HepG2 (cell line): ENCODE results near the gene SS18L1. TPM values are rescaled to one million over a fixed set of nuclear protein-coding genes. Genes with fewer than 3 reads are reported as not detected.
"Not testable (repeated sequence)": the region's sequence is repeated elsewhere in the genome, so short reads cannot be mapped to it uniquely, and the experiment has no call there.

ENCODE experiments used
- CBX5 ChIP-seq: sonication (generic); formaldehyde crosslinking; IDR thresholded peaks from 2 replicates; pipeline ENCODE4 v1.4.0; 2020; ENCODE audit warnings: missing genetic modification reagents, borderline replicate concordance
- ERF ChIP-seq: IDR thresholded peaks from 2 replicates; pipeline ENCODE4 v1.6.1; 2018; ENCODE audit warnings: missing biosample characterization, missing genetic modification reagents
- KAT8 ChIP-seq: IDR thresholded peaks from 2 replicates; pipeline ENCODE4 v1.6.1; 2016; ENCODE audit warnings: missing genetic modification reagents, missing compliant biosample characterization
- MED1 ChIP-seq: sonication (generic); formaldehyde crosslinking; IDR thresholded peaks from 2 replicates; pipeline ENCODE4 v1.4.0; 2020; ENCODE audit warnings: missing genetic modification reagents
- MIXL1 ChIP-seq: IDR thresholded peaks from 2 replicates; pipeline ENCODE4 v1.6.1; 2016
- POGZ ChIP-seq: sonication (generic); formaldehyde crosslinking; IDR thresholded peaks from 2 replicates; pipeline ENCODE4 v1.4.0; 2020; ENCODE audit warnings: mild to moderate bottlenecking, missing genetic modification reagents
- SALL1 ChIP-seq: sonication (generic); formaldehyde crosslinking; IDR thresholded peaks from 2 replicates; pipeline ENCODE4 v1.8.0; 2022; ENCODE audit warnings: mild to moderate bottlenecking, missing genetic modification reagents
- ZBTB40 ChIP-seq, 2 experiments: fragments of 450-650 bp in 1 of 2; sonication (generic) in 1 of 2; formaldehyde crosslinking in 1 of 2; IDR thresholded peaks; 2 replicates each; pipeline versions ENCODE4 v1.6.1 to v1.8.0; 2016 to 2022; ENCODE audit warnings: antibody characterized with exemption in 1 of 2, mild to moderate bottlenecking in 1 of 2, missing genetic modification reagents in 1 of 2
- ZBTB7B ChIP-seq: sonication (generic); formaldehyde crosslinking; IDR thresholded peaks from 2 replicates; pipeline ENCODE4 v1.4.0; 2020; ENCODE audit warnings: missing genetic modification reagents
- ZNF280D ChIP-seq: sonication (generic); formaldehyde crosslinking; IDR thresholded peaks from 2 replicates; pipeline ENCODE4 v1.5.1; 2020; ENCODE audit warnings: mild to moderate bottlenecking, missing genetic modification reagents
- ZNF3 ChIP-seq: IDR thresholded peaks from 2 replicates; pipeline ENCODE4 v1.7.0; 2017; ENCODE audit warnings: inconsistent platforms
- polyA plus RNA-seq, 8 experiments: library from polyadenylated mRNA; depleted of rRNA in 3 of 8; stranded (reverse) in 7 of 8; unstranded in 1 of 8; fragments of >200 nt; fragmentation: Illumina TruSeq in 4 of 8; extraction: Trizol in 4 of 8; gene quantifications; 2 replicates each; pipeline versions ENCODE4 v1.2.1 to v1.2.3, GENCODE V29; 2011 to 2016; ENCODE audit warnings: low read depth in 4 of 8, missing spikeins in 1 of 8, mixed read lengths in 1 of 8; ENCODE audit not compliant: insufficient read depth in 1 of 8
- total RNA-seq, 5 experiments: library from RNA; depleted of rRNA; stranded (reverse); fragments of >200 nt; fragmentation: Illumina TruSeq; extraction: Trizol; gene quantifications; 2 replicates each; pipeline ENCODE4 v1.2.3, GENCODE V29; 2016; ENCODE audit warnings: low read depth in 1 of 5
- TF ChIP-seq, protein P1 (sequence below): IDR thresholded peaks from 2 replicates; pipeline ENCODE4 v1.6.1; 2016; ENCODE audit warnings: mild to moderate bottlenecking
- TF ChIP-seq, protein P2 (sequence below): sonication (generic); formaldehyde crosslinking; IDR thresholded peaks from 2 replicates; pipeline ENCODE4 v1.4.0; 2020; ENCODE audit warnings: missing genetic modification reagents

Gene SS18L1
- total and polyA plus RNA-seq, 2 of the 13 experiments (the other 11 are each of a cell fraction or from before 2014, with no cell fraction given), result 17.8 to 27.6 TPM

DNA sequence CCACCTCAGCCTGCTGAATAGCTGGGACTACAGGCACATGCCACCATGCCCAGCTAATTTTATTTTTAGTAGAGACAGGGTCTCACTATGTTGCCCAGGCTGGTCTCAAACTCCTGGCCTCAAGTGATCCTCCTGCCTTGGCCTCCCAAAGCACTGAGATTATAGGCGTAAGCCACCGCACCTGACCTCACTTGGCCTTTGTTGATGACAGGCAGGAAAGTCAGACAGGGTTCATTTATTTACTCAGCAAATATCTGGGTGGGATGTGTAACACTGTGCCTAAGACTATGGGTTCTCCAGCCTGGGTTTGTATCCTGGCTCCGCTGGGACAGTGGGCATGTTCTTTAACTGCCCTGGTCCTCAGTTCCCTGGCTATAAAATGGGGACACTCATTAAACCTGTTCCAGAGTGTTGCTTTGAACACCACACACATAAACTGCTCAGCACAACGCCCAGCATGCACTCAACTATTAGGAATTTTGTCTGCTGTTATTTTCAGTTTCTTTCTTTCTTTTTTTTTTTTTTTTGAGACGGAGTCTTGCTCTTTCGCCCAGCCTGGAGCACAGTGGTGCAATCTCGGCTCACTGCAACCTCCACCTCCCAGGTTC lies 27.7 kb upstream of the SS18L1 start (continued):
- TF ChIP-seq, protein P1, sequence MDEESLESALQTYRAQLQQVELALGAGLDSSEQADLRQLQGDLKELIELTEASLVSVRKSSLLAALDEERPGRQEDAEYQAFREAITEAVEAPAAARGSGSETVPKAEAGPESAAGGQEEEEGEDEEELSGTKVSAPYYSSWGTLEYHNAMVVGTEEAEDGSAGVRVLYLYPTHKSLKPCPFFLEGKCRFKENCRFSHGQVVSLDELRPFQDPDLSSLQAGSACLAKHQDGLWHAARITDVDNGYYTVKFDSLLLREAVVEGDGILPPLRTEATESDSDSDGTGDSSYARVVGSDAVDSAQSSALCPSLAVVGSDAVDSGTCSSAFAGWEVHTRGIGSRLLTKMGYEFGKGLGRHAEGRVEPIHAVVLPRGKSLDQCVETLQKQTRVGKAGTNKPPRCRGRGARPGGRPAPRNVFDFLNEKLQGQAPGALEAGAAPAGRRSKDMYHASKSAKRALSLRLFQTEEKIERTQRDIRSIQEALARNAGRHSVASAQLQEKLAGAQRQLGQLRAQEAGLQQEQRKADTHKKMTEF (CRISPR knock-in tag), result peak; percentile 35; the same call in 1 of the 2 replicates
- TF ChIP-seq MIXL1 (CRISPR knock-in tag) (0 out of 2 replicates have a peak, but pooled peaks have one; percentile 34), ZBTB40 (CRISPR knock-in tag; IDR thresholded peaks at IDR 0.05) (0 out of 2 replicates have a peak, but pooled peaks have one; percentile 47), POGZ (peak; percentile 76), MED1 (CRISPR knock-in tag) (peak; percentile 68), SALL1 (CRISPR knock-in tag) (peak; percentile 79), ZNF280D (CRISPR knock-in tag) (peak; percentile 89; the same call in 1 of the 2 replicates), ZBTB7B (CRISPR knock-in tag) (peak; percentile 58; the same call in 1 of the 2 replicates), ERF (CRISPR knock-in tag) (0 out of 2 replicates have a peak, but pooled peaks have one; percentile 34), CBX5 (CRISPR knock-in tag) (peak; percentile 48; the same call in 1 of the 2 replicates), ZNF3 (CRISPR knock-in tag) (peak; percentile 75; the same call in 1 of the 2 replicates), KAT8 (CRISPR knock-in tag) (0 out of 2 replicates have a peak, but pooled peaks have one; percentile 28)
- not testable (repeated sequence) for TF ChIP-seq ZBTB40 (IDR thresholded peaks at IDR 0.05)
- TF ChIP-seq, protein P2, sequence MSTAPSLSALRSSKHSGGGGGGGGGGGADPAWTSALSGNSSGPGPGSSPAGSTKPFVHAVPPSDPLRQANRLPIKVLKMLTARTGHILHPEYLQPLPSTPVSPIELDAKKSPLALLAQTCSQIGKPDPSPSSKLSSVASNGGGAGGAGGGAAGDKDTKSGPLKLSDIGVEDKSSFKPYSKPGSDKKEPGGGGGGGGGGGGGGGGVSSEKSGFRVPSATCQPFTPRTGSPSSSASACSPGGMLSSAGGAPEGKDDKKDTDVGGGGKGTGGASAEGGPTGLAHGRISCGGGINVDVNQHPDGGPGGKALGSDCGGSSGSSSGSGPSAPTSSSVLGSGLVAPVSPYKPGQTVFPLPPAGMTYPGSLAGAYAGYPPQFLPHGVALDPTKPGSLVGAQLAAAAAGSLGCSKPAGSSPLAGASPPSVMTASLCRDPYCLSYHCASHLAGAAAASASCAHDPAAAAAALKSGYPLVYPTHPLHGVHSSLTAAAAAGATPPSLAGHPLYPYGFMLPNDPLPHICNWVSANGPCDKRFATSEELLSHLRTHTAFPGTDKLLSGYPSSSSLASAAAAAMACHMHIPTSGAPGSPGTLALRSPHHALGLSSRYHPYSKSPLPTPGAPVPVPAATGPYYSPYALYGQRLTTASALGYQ (CRISPR knock-in tag), result 0 out of 2 replicates have a peak, but pooled peaks have one; percentile 31
